GM10248 (cell line): ENCODE data around the gene ZBTB40.

ENCODE experiments used
- CTCF ChIA-PET: fragments of 300-600 bp; sonication (Branson Sonifier 250); formaldehyde crosslinking; extraction: SDS; loops from one replicate; lab custom pipeline; 2021; ENCODE audit warnings: antibody characterized with exemption; lab: Yijun Ruan, JAX
- POLR2A ChIA-PET: fragments of 350-650 bp; sonication (Branson Sonifier 250); formaldehyde crosslinking; extraction: SDS; loops from one replicate; lab custom pipeline; 2020; ENCODE audit warnings: antibody characterized with exemption; lab: Yijun Ruan, JAX
- DNase-seq: peaks from one replicate; pipeline ENCODE4 v3.0.0; 2012; ENCODE audit errors: extremely low spot score
- CTCF ChIP-seq: IDR thresholded peaks from 2 replicates; pipeline ENCODE4 v1.5.1; 2012; ENCODE audit warnings: mild to moderate bottlenecking, low read depth; ENCODE audit errors: extremely low read depth, missing control alignments, control extremely low read depth

The ZBTB40 gene

GRCh38 chr1:22500471-22500870 lies 48.8 kb downstream of the ZBTB40 start:
- no peak for TF ChIP-seq CTCF
- ChIA-PET CTCF (no interaction called here), POLR2A (no interaction called here)
- no peak for DNase-seq

GRCh38 chr1:22502202-22502601 lies 50.6 kb downstream of the ZBTB40 start:
- ChIA-PET POLR2A (no interaction called here), CTCF (no interaction called here)
- no peak for TF ChIP-seq CTCF

GRCh38 chr1:22503721-22504410 lies 52.2 kb downstream of the ZBTB40 start:
- no peak for DNase-seq
- no peak for TF ChIP-seq CTCF
- POLR2A ChIA-PET: no interaction called here
- CTCF ChIA-PET: interaction anchor here (0.8 to 2.0 kb wide), 4 partner anchors 10 to 87 kb away, joined by 3 to 7 read pairs (median 4); no protein-coding TSS in a partner anchor

More at GRCh38 chr1:22502202-22502601, 50.6 kb downstream of the ZBTB40 start:
- DNase-seq: no peak

GRCh38 chr1:22506130-22506692 lies 54.6 kb downstream of the ZBTB40 start:
- no peak for TF ChIP-seq CTCF
- CTCF ChIA-PET: no interaction called here
- POLR2A ChIA-PET: no interaction called here
- no peak for DNase-seq

GRCh38 chr1:22507587-22507986 lies 55.9 kb downstream of the ZBTB40 start:
- POLR2A ChIA-PET: no interaction called here
- DNase-seq: no peak
- TF ChIP-seq CTCF: no peak
- CTCF ChIA-PET: interaction anchor here (1.1 to 1.3 kb wide), 2 partner anchors 35 to 45 kb away, joined by 3 read pairs; no protein-coding TSS in a partner anchor

- ChIA-PET CTCF (interaction anchor here (0.7 to 1.3 kb wide), 2 partner anchors 24 to 36 kb away, joined by 3 read pairs; no protein-coding TSS in a partner anchor), POLR2A (no interaction called here)
- DNase-seq: no peak
- no peak for TF ChIP-seq CTCF
Observed at GRCh38 chr1:22508329-22508728, 56.7 kb downstream of the ZBTB40 start.
